Skeletal muscle tissue (tissue), 4 donors: ENCODE measurements around the gene NCOA3. TPM values are rescaled to one million over a fixed set of nuclear protein-coding genes. Genes with fewer than 3 reads are reported as not detected.
"Not testable (repeated sequence)": the region's sequence is repeated elsewhere in the genome, so short reads cannot be mapped to it uniquely, and the experiment has no call there.

Experiments used
- H3K27ac ChIP-seq: one replicate; pipeline ENCODE4 v1.7.0; 2013; ENCODE audit warnings: mild to moderate bottlenecking, low read depth, low read length, inconsistent platforms
- H3K27me3 ChIP-seq, 3 donors: one replicate each; pipeline ENCODE4 v1.7.0; 2013; ENCODE audit warnings: low read length in 3 of 3; ENCODE audit not compliant: control insufficient read depth in 3 of 3, insufficient read depth in 3 of 3
- H3K36me3 ChIP-seq, 3 donors: one replicate each; pipeline ENCODE4 v1.7.0; 2013; ENCODE audit warnings: low read length in 3 of 3; ENCODE audit not compliant: control insufficient read depth in 3 of 3, insufficient read depth in 3 of 3
- H3K4me1 ChIP-seq, 3 donors: one replicate each; pipeline ENCODE4 v1.7.0; 2013; ENCODE audit warnings: low read length in 3 of 3, mild to moderate bottlenecking in 3 of 3; ENCODE audit not compliant: control insufficient read depth in 3 of 3, insufficient read depth in 3 of 3
- H3K4me3 ChIP-seq, 3 donors: one replicate each; pipeline ENCODE4 v1.7.0; 2013; ENCODE audit warnings: low read length in 3 of 3
- H3K9ac ChIP-seq, 3 donors: one replicate each; pipeline ENCODE4 v1.7.0; 2013; ENCODE audit warnings: low read length in 3 of 3, mild to moderate bottlenecking in 3 of 3, moderate library complexity in 2 of 3, low read depth in 1 of 3
- H3K9me3 ChIP-seq, 3 donors: one replicate each; pipeline ENCODE4 v1.7.0; 2013; ENCODE audit warnings: low read length in 3 of 3; ENCODE audit not compliant: control insufficient read depth in 3 of 3
- total RNA-seq: library from RNA; depleted of rRNA; stranded (reverse); fragments of >200 nt; gene quantifications from one replicate; pipeline ENCODE4 v1.2.3, GENCODE V29; 2014
- donor health status: Osteomylitis.

Gene NCOA3
- total RNA-seq, 1 donor from 2014 or later, result 25.6 TPM

GRCh38 chr20:47546184-47547033 lies 44.7 kb downstream of the NCOA3 start:
- H3K27me3 ChIP-seq, result no peaks in the 10 kb centered on the region
- no peak overlapping the region for H3K9ac ChIP-seq
- no peaks in the 10 kb centered on the region for H3K9me3 ChIP-seq
- no peak overlapping the region for H3K27ac ChIP-seq
- H3K36me3 ChIP-seq, result no peaks in the 10 kb centered on the region
- no peak overlapping the region for H3K4me3 ChIP-seq
- H3K4me1 ChIP-seq, result peaks cover 0 to 6% (median 2%) of the 10 kb centered on the region in 3 donors

- no peaks in the 10 kb centered on the region for H3K9me3 ChIP-seq
- H3K36me3 ChIP-seq, result no peaks in the 10 kb centered on the region
- no peaks in the 10 kb centered on the region for H3K27me3 ChIP-seq
- no peak overlapping the region for H3K9ac ChIP-seq
- no peak overlapping the region for H3K27ac ChIP-seq
- no peak overlapping the region for H3K4me3 ChIP-seq
- H3K4me1 ChIP-seq, result peaks cover 0 to 6% (median 2%) of the 10 kb centered on the region in 3 donors
Observed at GRCh38 chr20:47547034-47547387, 45.3 kb downstream of the NCOA3 start.

GRCh38 chr20:47549671-47550070 lies 48.0 kb downstream of the NCOA3 start:
- Histone ChIP-seq H3K27ac (no peak overlapping the region), H3K4me3 (no peak overlapping the region), H3K27me3 (no peaks in the 10 kb centered on the region), H3K36me3 (no peaks in the 10 kb centered on the region), H3K4me1 (peaks cover 0 to 6% (median 2%) of the 10 kb centered on the region in 3 donors), H3K9me3 (no peaks in the 10 kb centered on the region), H3K9ac (no peak overlapping the region)

- H3K36me3 ChIP-seq, result no peaks in the 10 kb centered on the region
Observed at GRCh38 chr20:47551222-47551621, 49.5 kb downstream of the NCOA3 start.

GRCh38 chr20:47551841-47552240 lies 50.2 kb downstream of the NCOA3 start:
- Histone ChIP-seq H3K27me3 (no peaks in the 10 kb centered on the region), H3K4me3 (no peak overlapping the region), H3K9me3 (no peaks in the 10 kb centered on the region), H3K36me3 (no peaks in the 10 kb centered on the region), H3K9ac (no peak overlapping the region), H3K4me1 (no peaks in the 10 kb centered on the region), H3K27ac (no peak overlapping the region)

More at GRCh38 chr20:47551222-47551621, 49.5 kb downstream of the NCOA3 start:
- no peak overlapping the region for H3K9ac ChIP-seq
- peaks cover 0 to 2% (median 0%) of the 10 kb centered on the region in 3 donors for H3K4me1 ChIP-seq
- no peak overlapping the region for H3K27ac ChIP-seq
- H3K27me3 ChIP-seq, result no peaks in the 10 kb centered on the region
- H3K9me3 ChIP-seq, result no peaks in the 10 kb centered on the region
- no peak overlapping the region for H3K4me3 ChIP-seq

- Histone ChIP-seq H3K27ac (no peak overlapping the region), H3K4me3 (no peak overlapping the region), H3K9me3 (no peaks in the 10 kb centered on the region), H3K27me3 (no peaks in the 10 kb centered on the region), H3K4me1 (peaks cover 0 to 10% (median 0%) of the 10 kb centered on the region in 3 donors), H3K36me3 (no peaks in the 10 kb centered on the region), H3K9ac (no peak overlapping the region)
Observed at GRCh38 chr20:47552996-47553395, 51.3 kb downstream of the NCOA3 start.

GRCh38 chr20:47553594-47554235 lies 52.0 kb downstream of the NCOA3 start:
- H3K27ac ChIP-seq, H3K9ac ChIP-seq, H3K9me3 ChIP-seq, H3K27me3 ChIP-seq, H3K36me3 ChIP-seq, H3K4me3 ChIP-seq, H3K4me1 ChIP-seq: not testable (repeated sequence)

GRCh38 chr20:47554283-47554682 lies 52.6 kb downstream of the NCOA3 start:
- H3K4me3 ChIP-seq, H3K9me3 ChIP-seq, H3K27ac ChIP-seq, H3K27me3 ChIP-seq, H3K9ac ChIP-seq, H3K36me3 ChIP-seq: not testable (repeated sequence)
- H3K4me1 ChIP-seq, result peaks cover 0 to 13% (median 3%) of the 10 kb centered on the region in 3 donors

- H3K4me1 ChIP-seq, result peaks cover 4 to 22% (median 9%) of the 10 kb centered on the region in 3 donors
- H3K27ac ChIP-seq, result no peak overlapping the region
- no peak overlapping the region for H3K4me3 ChIP-seq
- no peaks in the 10 kb centered on the region for H3K9me3 ChIP-seq
- no peaks in the 10 kb centered on the region for H3K36me3 ChIP-seq
- no peaks in the 10 kb centered on the region for H3K27me3 ChIP-seq
- H3K9ac ChIP-seq, result no peak overlapping the region
Observed at GRCh38 chr20:47557218-47557617, 55.5 kb downstream of the NCOA3 start.

GRCh38 chr20:47557791-47558190 lies 56.1 kb downstream of the NCOA3 start:
- Histone ChIP-seq H3K9ac (no peak overlapping the region), H3K4me1 (peaks cover 4 to 22% (median 9%) of the 10 kb centered on the region in 3 donors), H3K27me3 (no peaks in the 10 kb centered on the region), H3K4me3 (no peak overlapping the region), H3K27ac (no peak overlapping the region), H3K36me3 (no peaks in the 10 kb centered on the region), H3K9me3 (no peaks in the 10 kb centered on the region)
